Activated T-helper 1 cell treated with anti-CD3 and anti-CD28 coated beads, Interleukin-12 subunit alpha, Interleukin-12 subunit beta, Interleukin-2, Interleukin-4 antibody, amounts not matched to agents 30 ng/mL and 10 ng/mL and 1 ng/mL, durations not matched to agents 14 hours and 24 hours and 36 hours (primary cell): ENCODE results near the gene TARBP1. TPM values are rescaled to one million over a fixed set of nuclear protein-coding genes. Genes with fewer than 3 reads are reported as not detected.
A peak's percentile ranks its signal among the peaks of the same experiment; 100 is the strongest.

Experiments
- DNase-seq: peaks from one replicate; pipeline ENCODE4 v3.0.0; 2021; ENCODE audit warnings: low spot score
- H3K27ac Mint-ChIP-seq: one replicate; pipeline ENCODE4 v1.8.0; 2021; ENCODE audit warnings: mild to moderate bottlenecking, mixed read lengths
- H3K27me3 Mint-ChIP-seq: one replicate; pipeline ENCODE4 v1.8.0; 2022; ENCODE audit warnings: mild to moderate bottlenecking, moderate library complexity, mixed read lengths; ENCODE audit not compliant: insufficient read depth
- H3K36me3 Mint-ChIP-seq: one replicate; pipeline ENCODE4 v1.8.0; 2021; ENCODE audit warnings: low read depth, mixed read lengths
- H3K4me1 Mint-ChIP-seq: one replicate; pipeline ENCODE4 v1.8.0; 2021; ENCODE audit warnings: low read depth, mixed read lengths
- H3K4me3 Mint-ChIP-seq: one replicate; pipeline ENCODE4 v1.8.0; 2021; ENCODE audit warnings: mild to moderate bottlenecking, moderate library complexity, mixed read lengths
- H3K9me3 Mint-ChIP-seq: one replicate; pipeline ENCODE4 v1.8.0; 2021; ENCODE audit warnings: mixed read lengths
- intact Hi-C: fragments of 100-400 bp; cut with micrococcal nuclease; formaldehyde crosslinking; loops from one replicate; pipeline ENCODE4 v1.15.1; 2024
- total RNA-seq: library from RNA; stranded (reverse); gene quantifications from 2 replicates; pipeline ENCODE4 v1.2.3, GENCODE V29; 2022

TARBP1 gene
- total RNA-seq, 1 donor from 2014 or later, result 71.7 TPM

GRCh38 chr1:234469376-234469775 lies 9.6 kb downstream of the TARBP1 start:
- Mint-ChIP-seq H3K27me3 (no peaks in the 10 kb centered on the region), H3K36me3 (peaks cover 35% of the 10 kb centered on the region), H3K9me3 (no peaks in the 10 kb centered on the region), H3K27ac (no peak overlapping the region), H3K4me1 (peaks cover 31% of the 10 kb centered on the region), H3K4me3 (no peak overlapping the region)
- DNase-seq, result no peak
- intact Hi-C loops, result no loop called here

GRCh38 chr1:234468580-234468979 lies 10.4 kb downstream of the TARBP1 start:
- H3K4me1 Mint-ChIP-seq, result peaks cover 23% of the 10 kb centered on the region
- no peak for DNase-seq
- H3K4me3 Mint-ChIP-seq, result no peak overlapping the region
- intact Hi-C loops, result no loop called here
- H3K36me3 Mint-ChIP-seq, result peaks cover 37% of the 10 kb centered on the region
- peak overlapping the region; percentile 2 for H3K27ac Mint-ChIP-seq
- H3K27me3 Mint-ChIP-seq, result no peaks in the 10 kb centered on the region
- H3K9me3 Mint-ChIP-seq, result no peaks in the 10 kb centered on the region

GRCh38 chr1:234467821-234468220 lies 11.2 kb downstream of the TARBP1 start:
- peaks cover 16% of the 10 kb centered on the region for H3K4me1 Mint-ChIP-seq
- peaks cover 38% of the 10 kb centered on the region for H3K36me3 Mint-ChIP-seq
- no peak overlapping the region for H3K27ac Mint-ChIP-seq
- DNase-seq, result no peak
- no peak overlapping the region for H3K4me3 Mint-ChIP-seq
- H3K9me3 Mint-ChIP-seq, result no peaks in the 10 kb centered on the region
- no peaks in the 10 kb centered on the region for H3K27me3 Mint-ChIP-seq
- intact Hi-C loops, result no loop called here

GRCh38 chr1:234466945-234467344 lies 12.0 kb downstream of the TARBP1 start:
- Mint-ChIP-seq H3K27ac (no peak overlapping the region), H3K4me3 (no peak overlapping the region), H3K9me3 (no peaks in the 10 kb centered on the region), H3K4me1 (peaks cover 13% of the 10 kb centered on the region), H3K27me3 (no peaks in the 10 kb centered on the region), H3K36me3 (peaks cover 44% of the 10 kb centered on the region)
- intact Hi-C loops, result no loop called here
- no peak for DNase-seq

- Mint-ChIP-seq H3K36me3 (peaks cover 54% of the 10 kb centered on the region), H3K27ac (no peak overlapping the region), H3K4me1 (peaks cover 13% of the 10 kb centered on the region), H3K4me3 (no peak overlapping the region), H3K27me3 (no peaks in the 10 kb centered on the region), H3K9me3 (no peaks in the 10 kb centered on the region)
- DNase-seq, result no peak
- intact Hi-C loops, result no loop called here
Observed at GRCh38 chr1:234463749-234464148, 15.2 kb downstream of the TARBP1 start.

GRCh38 chr1:234460652-234461051 lies 18.3 kb downstream of the TARBP1 start:
- Mint-ChIP-seq H3K27ac (no peak overlapping the region), H3K4me3 (no peak overlapping the region), H3K27me3 (no peaks in the 10 kb centered on the region), H3K4me1 (peaks cover 4% of the 10 kb centered on the region), H3K36me3 (peaks cover 46% of the 10 kb centered on the region), H3K9me3 (no peaks in the 10 kb centered on the region)
- intact Hi-C loops, result no loop called here
- no peak for DNase-seq

- no peaks in the 10 kb centered on the region for H3K4me1 Mint-ChIP-seq
- DNase-seq, result no peak
- intact Hi-C loops, result no loop called here
- no peak overlapping the region for H3K27ac Mint-ChIP-seq
- no peaks in the 10 kb centered on the region for H3K27me3 Mint-ChIP-seq
- peaks cover 39% of the 10 kb centered on the region for H3K36me3 Mint-ChIP-seq
- H3K9me3 Mint-ChIP-seq, result no peaks in the 10 kb centered on the region
- no peak overlapping the region for H3K4me3 Mint-ChIP-seq
Observed at GRCh38 chr1:234458352-234459017, 20.5 kb downstream of the TARBP1 start.

- Mint-ChIP-seq H3K27me3 (no peaks in the 10 kb centered on the region), H3K4me3 (no peak overlapping the region), H3K4me1 (peaks cover 7% of the 10 kb centered on the region), H3K9me3 (no peaks in the 10 kb centered on the region), H3K36me3 (peaks cover 27% of the 10 kb centered on the region), H3K27ac (no peak overlapping the region)
- no peak for DNase-seq
- intact Hi-C loops, result no loop called here
Observed at GRCh38 chr1:234454926-234455325, 24.1 kb downstream of the TARBP1 start.

- no peaks in the 10 kb centered on the region for H3K9me3 Mint-ChIP-seq
- intact Hi-C loops, result no loop called here
- DNase-seq, result no peak
- H3K27ac Mint-ChIP-seq, result peak overlapping the region; percentile 50
- no peaks in the 10 kb centered on the region for H3K27me3 Mint-ChIP-seq
- H3K36me3 Mint-ChIP-seq, result peaks cover 43% of the 10 kb centered on the region
- peaks cover 14% of the 10 kb centered on the region for H3K4me1 Mint-ChIP-seq
- H3K4me3 Mint-ChIP-seq, result no peak overlapping the region
Observed at GRCh38 chr1:234452406-234452965, 26.5 kb downstream of the TARBP1 start.

- Mint-ChIP-seq H3K9me3 (peaks cover 17% of the 10 kb centered on the region), H3K27ac (no peak overlapping the region), H3K4me3 (no peak overlapping the region), H3K36me3 (peaks cover 54% of the 10 kb centered on the region), H3K4me1 (peaks cover 4% of the 10 kb centered on the region), H3K27me3 (no peaks in the 10 kb centered on the region)
- DNase-seq, result no peak
- intact Hi-C loops, result no loop called here
Observed at GRCh38 chr1:234440348-234440747, 38.6 kb downstream of the TARBP1 start.

- no peak overlapping the region for H3K27ac Mint-ChIP-seq
- H3K36me3 Mint-ChIP-seq, result peaks cover 55% of the 10 kb centered on the region
- no peak for DNase-seq
- no peak overlapping the region for H3K4me3 Mint-ChIP-seq
- H3K27me3 Mint-ChIP-seq, result no peaks in the 10 kb centered on the region
- peaks cover 9% of the 10 kb centered on the region for H3K4me1 Mint-ChIP-seq
- peaks cover 17% of the 10 kb centered on the region for H3K9me3 Mint-ChIP-seq
- intact Hi-C loops, result no loop called here
Observed at GRCh38 chr1:234438579-234438978, 40.4 kb downstream of the TARBP1 start.

- Mint-ChIP-seq H3K27me3 (no peaks in the 10 kb centered on the region), H3K4me1 (peaks cover 13% of the 10 kb centered on the region), H3K27ac (no peak overlapping the region), H3K9me3 (peaks cover 17% of the 10 kb centered on the region), H3K36me3 (peaks cover 56% of the 10 kb centered on the region), H3K4me3 (no peak overlapping the region)
- no peak for DNase-seq
- intact Hi-C loops, result no loop called here
Observed at GRCh38 chr1:234437423-234438171, 41.4 kb downstream of the TARBP1 start.

GRCh38 chr1:234435620-234436019 lies 43.4 kb downstream of the TARBP1 start:
- Mint-ChIP-seq H3K4me1 (peaks cover 13% of the 10 kb centered on the region), H3K27ac (no peak overlapping the region), H3K9me3 (peaks cover 14% of the 10 kb centered on the region), H3K4me3 (no peak overlapping the region), H3K27me3 (no peaks in the 10 kb centered on the region), H3K36me3 (peaks cover 54% of the 10 kb centered on the region)
- intact Hi-C loops, result no loop called here
- DNase-seq, result no peak
